22Rv1 (cell line): ENCODE data around the gene TMEM255B.

Experiments
- ZFX ChIP-seq: fragments of 450-650 bp; IDR thresholded peaks from 2 replicates; pipeline ENCODE4 v1.6.1; 2017; ENCODE audit warnings: antibody characterized with exemption, borderline replicate concordance
- TF ChIP-seq, protein P1 (sequence below): fragments of 450-650 bp; IDR thresholded peaks from 2 replicates; pipeline ENCODE4 v1.5.1; 2017; ENCODE audit warnings: mild to moderate bottlenecking

DNA sequence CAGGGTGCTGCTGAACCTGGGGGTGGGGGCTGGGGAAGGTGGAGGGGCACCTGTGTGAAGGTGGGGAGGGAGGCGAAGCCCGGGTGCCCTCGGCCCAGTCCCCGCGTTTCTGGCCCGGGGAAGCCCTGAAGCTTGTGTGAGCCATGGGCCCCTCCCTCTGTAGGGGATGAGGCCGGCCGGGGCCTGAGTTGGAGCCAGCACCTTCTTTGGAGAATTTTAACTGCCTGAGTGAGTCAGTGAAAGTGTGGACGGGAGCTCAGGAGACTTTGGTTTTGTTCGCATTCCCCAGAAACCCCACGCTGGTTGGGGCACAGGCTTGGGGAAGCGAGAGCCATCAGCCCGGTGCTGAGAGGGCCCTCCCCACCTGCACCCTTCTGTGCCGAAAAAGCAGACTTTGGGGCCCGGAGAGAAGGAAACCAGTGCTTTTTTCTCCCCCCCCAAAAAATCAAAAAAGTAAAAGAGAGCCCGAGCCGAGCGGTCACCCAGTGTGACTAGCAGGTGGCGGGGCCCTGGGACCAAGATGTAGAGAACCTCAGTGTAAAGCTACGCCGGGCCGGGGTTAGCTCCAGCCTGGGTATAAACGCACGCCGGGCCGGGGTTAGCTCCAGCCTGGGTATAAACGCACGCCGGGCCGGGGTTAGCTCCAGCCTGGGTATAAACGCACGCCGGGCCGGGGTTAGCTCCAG, 45.1 kb downstream of the TMEM255B start:
- TF ChIP-seq, protein P1, sequence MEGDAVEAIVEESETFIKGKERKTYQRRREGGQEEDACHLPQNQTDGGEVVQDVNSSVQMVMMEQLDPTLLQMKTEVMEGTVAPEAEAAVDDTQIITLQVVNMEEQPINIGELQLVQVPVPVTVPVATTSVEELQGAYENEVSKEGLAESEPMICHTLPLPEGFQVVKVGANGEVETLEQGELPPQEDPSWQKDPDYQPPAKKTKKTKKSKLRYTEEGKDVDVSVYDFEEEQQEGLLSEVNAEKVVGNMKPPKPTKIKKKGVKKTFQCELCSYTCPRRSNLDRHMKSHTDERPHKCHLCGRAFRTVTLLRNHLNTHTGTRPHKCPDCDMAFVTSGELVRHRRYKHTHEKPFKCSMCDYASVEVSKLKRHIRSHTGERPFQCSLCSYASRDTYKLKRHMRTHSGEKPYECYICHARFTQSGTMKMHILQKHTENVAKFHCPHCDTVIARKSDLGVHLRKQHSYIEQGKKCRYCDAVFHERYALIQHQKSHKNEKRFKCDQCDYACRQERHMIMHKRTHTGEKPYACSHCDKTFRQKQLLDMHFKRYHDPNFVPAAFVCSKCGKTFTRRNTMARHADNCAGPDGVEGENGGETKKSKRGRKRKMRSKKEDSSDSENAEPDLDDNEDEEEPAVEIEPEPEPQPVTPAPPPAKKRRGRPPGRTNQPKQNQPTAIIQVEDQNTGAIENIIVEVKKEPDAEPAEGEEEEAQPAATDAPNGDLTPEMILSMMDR, result no peak
- TF ChIP-seq ZFX, result no peak
